Sigmoid colon (tissue), 3 donors: Measurements from ENCODE around the gene ING3.

ENCODE experiments used
- POLR2A ChIP-seq, 2 donors: fragments of 450-650 bp; IDR thresholded peaks; one replicate each; pipeline ENCODE4 v1.6.1; 2016; ENCODE audit warnings: antibody characterized with exemption in 2 of 2, mild to moderate bottlenecking in 2 of 2, moderate library complexity in 2 of 2
- TF ChIP-seq, protein P1 (sequence below), 4 experiments: fragments of 450-650 bp in 3 of 4; fragments of 200-600 bp in 1 of 4; IDR thresholded peaks; one replicate each; pipeline ENCODE4 v1.5.1; 2016 to 2019; ENCODE audit warnings: antibody characterized with exemption in 4 of 4, mild to moderate bottlenecking in 3 of 4, moderate library complexity in 2 of 4

DNA sequence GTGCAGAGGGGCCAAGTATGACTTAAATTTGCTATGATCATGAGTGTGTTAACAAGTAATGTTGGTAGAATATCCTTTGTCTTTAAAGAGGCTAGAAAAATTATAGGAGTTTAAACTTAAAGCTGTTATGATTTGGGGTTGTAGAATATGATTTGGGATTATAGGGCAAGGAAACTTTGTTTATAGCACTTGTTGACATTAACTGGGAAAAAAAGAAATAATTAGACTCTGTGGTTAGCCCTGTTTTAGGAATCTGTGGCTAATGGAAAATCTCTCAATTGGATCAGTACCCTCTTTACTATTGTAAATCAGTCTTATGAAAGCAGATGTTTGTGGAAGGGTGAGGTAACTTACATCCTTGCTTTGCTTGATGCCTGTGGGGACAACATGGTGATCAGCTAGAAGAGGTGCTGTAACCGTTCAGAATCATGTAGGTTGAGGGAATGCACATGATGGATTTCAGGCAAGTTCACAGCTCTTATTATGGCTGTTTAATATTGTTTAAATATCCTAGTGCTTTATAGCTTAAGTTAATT lies 11.1 kb downstream of the ING3 start:
- TF ChIP-seq, protein P1, sequence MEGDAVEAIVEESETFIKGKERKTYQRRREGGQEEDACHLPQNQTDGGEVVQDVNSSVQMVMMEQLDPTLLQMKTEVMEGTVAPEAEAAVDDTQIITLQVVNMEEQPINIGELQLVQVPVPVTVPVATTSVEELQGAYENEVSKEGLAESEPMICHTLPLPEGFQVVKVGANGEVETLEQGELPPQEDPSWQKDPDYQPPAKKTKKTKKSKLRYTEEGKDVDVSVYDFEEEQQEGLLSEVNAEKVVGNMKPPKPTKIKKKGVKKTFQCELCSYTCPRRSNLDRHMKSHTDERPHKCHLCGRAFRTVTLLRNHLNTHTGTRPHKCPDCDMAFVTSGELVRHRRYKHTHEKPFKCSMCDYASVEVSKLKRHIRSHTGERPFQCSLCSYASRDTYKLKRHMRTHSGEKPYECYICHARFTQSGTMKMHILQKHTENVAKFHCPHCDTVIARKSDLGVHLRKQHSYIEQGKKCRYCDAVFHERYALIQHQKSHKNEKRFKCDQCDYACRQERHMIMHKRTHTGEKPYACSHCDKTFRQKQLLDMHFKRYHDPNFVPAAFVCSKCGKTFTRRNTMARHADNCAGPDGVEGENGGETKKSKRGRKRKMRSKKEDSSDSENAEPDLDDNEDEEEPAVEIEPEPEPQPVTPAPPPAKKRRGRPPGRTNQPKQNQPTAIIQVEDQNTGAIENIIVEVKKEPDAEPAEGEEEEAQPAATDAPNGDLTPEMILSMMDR (IDR thresholded peaks at IDR 0.05), result no peak
- TF ChIP-seq POLR2A (IDR thresholded peaks at IDR 0.05), result no peak
